ENCODE data around the gene TP53RK.

TP53RK gene

GRCh38 chr20:46705378-46705729, 16.1 kb upstream of the TP53RK start:
- DNase-seq: no peak

- DNase-seq: no peak
Measured at GRCh38 chr20:46704714-46705377, 15.6 kb upstream of the TP53RK start.

- no peak for DNase-seq
Measured at GRCh38 chr20:46703435-46703834, 14.2 kb upstream of the TP53RK start.

- DNase-seq: no peak
Measured at GRCh38 chr20:46702447-46703203, 13.4 kb upstream of the TP53RK start.

DNA sequence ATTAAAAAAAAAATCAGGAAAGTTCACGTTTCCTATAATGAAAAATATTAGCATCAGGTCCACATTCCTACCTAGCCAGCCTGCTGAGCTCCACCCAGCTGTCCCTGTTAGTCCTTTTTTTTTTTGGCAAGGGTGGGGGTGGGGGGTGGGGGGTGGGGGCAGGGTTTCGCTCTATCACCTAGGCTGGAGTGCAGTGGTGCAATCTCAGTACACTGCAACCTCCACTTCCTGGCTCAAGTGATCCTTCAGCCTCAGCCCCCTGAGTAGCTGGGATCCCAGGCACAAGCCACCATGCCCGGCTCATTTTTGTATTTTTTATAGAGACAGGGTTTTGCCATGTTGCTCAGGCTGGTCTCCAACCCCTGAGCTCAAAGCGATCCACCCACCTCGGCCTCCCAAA, 12.7 kb upstream of the TP53RK start:
- no peak for DNase-seq

- peak; percentile 7 for DNase-seq
Measured at GRCh38 chr20:46701556-46701955, 12.3 kb upstream of the TP53RK start.

DNA sequence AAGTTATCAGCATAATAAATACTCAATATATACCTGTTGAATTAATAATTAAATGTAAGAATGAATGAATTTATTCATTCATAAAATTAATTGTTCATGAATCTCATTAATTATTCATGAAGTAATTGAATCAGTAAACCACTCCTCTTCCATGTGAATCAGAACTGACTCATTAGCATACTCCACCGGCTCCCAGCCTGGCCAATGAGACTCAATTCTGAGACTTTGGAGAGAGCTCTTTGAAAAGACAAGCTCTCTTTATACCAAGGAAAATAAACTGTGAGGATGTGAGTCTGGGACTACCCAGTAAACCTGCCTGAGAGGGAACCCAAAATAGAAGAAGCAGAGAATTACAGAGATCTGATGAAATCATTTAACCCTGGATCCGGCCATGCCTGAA, 11.8 kb upstream of the TP53RK start:
- no peak for DNase-seq

GRCh38 chr20:46700481-46700880, 11.2 kb upstream of the TP53RK start:
- DNase-seq: no peak

GRCh38 chr20:46699651-46700359, 10.6 kb upstream of the TP53RK start:
- peak; percentile 51 for DNase-seq

GRCh38 chr20:46698788-46699187, 9.5 kb upstream of the TP53RK start:
- DNase-seq: peak; percentile 14

DNA sequence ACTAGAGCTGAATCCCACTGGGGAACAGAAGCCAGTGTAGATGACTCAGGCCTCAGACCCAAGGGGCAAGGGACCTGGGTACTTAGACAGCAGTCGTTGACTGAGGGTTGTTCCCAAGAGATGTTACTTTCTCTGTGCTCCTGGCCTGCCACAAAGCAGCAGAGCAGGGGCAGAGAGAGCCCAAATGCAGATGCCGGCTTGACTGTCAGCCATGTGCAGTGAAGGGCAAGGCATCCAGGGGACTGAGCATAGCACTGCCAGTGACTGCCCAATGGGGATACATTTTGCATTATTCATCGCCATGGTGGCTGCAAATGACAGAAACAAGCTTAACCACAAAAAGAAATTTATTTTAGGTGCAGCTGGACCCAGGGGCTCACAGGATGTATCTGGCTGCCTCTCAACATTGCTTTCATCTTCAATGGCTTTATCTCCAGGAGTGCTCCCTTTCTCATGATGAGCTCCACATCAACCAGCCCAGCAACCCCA, 7.6 kb upstream of the TP53RK start:
- no peak for DNase-seq

GRCh38 chr20:46695892-46696291, 6.6 kb upstream of the TP53RK start:
- DNase-seq: no peak

- peak; percentile 26 for DNase-seq
Measured at GRCh38 chr20:46694484-46694883, 5.2 kb upstream of the TP53RK start.

- DNase-seq: no peak
Measured at GRCh38 chr20:46691196-46691595, 2.0 kb upstream of the TP53RK start.

DNA sequence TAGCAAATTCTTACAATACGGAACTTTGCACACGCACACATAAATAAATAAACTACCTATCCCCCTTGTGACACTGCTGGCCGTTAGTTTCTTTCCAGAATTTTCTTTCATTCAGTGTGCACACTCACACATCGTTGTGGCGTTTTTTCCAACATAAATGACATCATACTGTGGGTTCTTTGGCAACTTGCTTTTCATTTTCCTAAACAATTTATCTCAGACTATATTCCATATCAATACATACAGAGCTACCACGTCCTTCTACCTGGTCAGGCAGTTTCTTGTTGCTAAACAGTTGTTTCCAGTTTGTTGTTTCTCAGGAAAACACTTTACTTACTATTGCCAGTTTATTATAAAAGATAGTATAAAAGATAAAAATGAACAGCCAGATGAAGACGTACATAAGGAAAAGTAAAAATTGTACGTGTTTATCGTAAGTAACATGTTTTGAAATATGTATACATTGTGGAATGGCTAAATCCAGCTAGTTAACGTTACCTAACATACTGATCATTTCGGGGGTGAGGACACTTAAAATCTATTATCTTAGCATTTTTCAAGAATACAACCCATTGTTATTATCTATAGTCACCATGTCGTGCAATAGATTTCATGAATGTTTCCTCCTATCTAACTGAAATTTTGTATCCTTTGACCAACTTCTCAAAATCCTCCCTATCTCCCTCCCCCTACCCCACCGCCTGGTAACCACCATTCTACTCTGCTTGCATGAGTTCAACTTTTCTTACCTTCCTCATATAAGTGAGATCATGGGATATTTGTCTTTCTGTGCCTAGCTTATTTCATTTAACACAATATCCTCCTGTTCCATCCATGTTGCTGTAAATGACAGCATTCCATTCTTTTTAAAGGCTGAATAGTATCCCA, 1.2 kb upstream of the TP53RK start:
- DNase-seq: no peak

DNA sequence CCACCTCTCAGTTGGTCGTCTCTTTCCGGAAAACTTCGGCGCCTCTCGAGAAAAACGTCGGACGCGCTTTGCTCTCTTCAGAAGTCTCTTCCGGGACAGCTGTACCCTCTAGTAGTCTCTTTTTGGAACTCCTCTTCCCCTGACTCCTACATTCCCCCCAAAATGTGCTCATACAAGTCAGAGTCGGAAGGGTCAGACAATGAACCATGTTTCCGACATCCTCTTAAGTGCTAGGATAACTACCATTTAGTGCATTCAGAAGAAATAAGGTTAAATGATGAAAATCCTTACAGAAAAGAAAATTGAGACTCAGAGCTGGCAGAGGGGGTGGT, 476 bp upstream of the TP53RK start:
- DNase-seq: no peak

- DNase-seq: peak; percentile 25
Measured at GRCh38 chr20:46688151-46689081, 828 bp downstream of the TP53RK start.

DNA sequence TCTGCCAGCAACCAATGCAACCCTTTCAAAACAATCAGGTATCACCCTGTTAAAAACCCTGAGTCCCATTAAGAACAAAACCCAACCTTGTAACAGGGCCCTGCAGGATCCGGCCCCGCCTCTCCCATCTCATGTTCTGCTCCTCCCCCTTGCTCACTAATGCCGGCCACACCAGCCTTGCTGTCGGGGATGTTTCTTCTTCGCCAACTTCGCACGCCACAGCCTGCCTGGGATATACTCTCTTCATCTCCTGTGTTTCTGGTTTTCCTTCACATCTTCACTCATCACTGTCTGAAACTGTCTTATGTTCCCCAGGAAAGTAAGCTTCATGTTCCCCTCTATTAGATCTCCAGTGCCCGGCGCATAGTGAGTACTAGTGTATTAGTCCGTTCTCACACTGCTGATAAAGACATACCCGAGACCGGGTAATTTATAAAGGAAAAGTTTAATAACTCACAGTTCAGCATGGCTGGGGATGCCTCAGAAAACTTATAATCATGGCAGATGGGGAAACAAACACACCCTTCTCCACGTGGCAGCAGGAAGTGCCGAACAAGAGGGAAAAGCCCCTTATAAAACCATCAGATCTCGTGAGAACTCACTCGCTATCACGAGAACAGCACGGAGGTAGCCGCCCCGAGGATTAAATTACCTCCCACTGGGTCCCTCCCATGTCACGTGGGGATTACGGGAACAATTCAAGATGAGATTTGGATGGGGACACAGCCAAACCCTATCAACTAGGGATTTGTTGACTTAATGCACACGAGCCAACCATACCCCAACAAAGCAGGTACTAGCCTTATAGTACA, 5.1 kb downstream of the TP53RK start:
- DNase-seq: peak; percentile 83

DNA sequence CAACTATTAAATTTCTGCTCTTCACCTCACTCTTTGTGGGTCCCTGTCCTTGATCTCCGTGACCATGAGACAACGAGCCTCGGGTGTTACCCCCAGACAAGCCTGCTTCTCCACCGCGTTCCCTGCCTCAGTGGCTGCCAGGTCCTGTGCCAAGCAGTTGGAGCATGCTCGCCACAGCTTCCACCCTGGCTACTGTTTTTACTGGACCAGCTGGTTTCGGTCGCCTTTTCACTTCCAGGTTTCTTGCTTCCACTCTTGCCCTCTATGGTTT, 5.6 kb downstream of the TP53RK start:
- no peak for DNase-seq

DNA sequence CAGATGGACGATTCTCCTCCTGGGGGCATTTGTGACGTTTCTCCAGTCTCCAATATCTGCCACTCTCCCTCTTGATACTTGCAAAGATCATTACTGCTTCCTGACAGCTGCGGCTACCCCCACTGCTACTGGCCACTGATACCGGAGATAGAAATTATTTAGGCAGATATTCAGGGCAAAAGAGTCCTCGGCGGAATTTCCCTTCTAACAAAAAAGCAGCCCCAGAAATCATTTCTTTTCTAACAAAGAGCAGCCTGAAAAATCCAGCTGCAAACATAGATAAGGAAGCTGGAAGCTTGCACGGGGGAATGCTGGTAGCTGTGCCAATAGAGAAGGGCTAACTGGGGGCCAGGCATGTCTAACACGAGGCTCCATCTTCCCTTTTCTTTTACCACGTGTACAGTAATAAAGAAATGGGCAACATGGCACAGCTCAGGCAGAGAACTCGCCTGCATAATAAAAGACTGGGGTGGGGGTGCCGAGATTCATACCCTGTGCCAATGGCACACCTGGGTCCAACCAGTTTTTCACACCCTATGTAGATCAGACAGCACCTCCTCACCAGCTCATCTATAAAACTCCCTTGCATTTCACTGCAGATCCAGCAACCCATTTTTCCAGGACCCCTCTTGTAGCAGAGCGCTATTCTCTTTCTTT, 6.1 kb downstream of the TP53RK start:
- no peak for DNase-seq

All from EL (cell line).